GM18909 (cell line): ENCODE results near the gene CENPN.

ENCODE experiments used
- ATAC-seq: cut with Tn5 transposase; IDR thresholded peaks from one replicate; pipeline ENCODE4 v1.9.1; 2021; ENCODE audit warnings: mild to moderate bottlenecking; ENCODE audit not compliant: unreplicated experiment, poor library complexity

The CENPN gene

GRCh38 chr16:81073560-81074330 is 66.7 kb downstream of the CENPN start:
- no peak for ATAC-seq

GRCh38 chr16:81076566-81077075 is 69.6 kb downstream of the CENPN start:
- ATAC-seq, result peak; percentile 82

GRCh38 chr16:81077076-81077940 is 70.3 kb downstream of the CENPN start, which contains the start of gene C16orf46:
C16orf46 (minus strand) TSS chr16:81077238; CDS start chr16:81063955, 13,283 bp downstream.
- ATAC-seq, result peak; percentile 96

GRCh38 chr16:81080233-81080632 is 73.2 kb downstream of the CENPN start:
- ATAC-seq, result no peak

GRCh38 chr16:81081014-81081413 is 74.0 kb downstream of the CENPN start:
- no peak for ATAC-seq
